HG02759 (cell line): ENCODE results near the gene GNB1.

Experiments used
- ATAC-seq: cut with Tn5 transposase; IDR thresholded peaks from one replicate; pipeline ENCODE4 v1.9.1; 2021; ENCODE audit warnings: mild to moderate bottlenecking, moderate library complexity; ENCODE audit not compliant: unreplicated experiment

The GNB1 gene

GRCh38 chr1:1910651-1911331 lies 19.9 kb upstream of the GNB1 start:
- ATAC-seq: no peak

- ATAC-seq: no peak
These were observed 19.2 kb upstream of the GNB1 start for GRCh38 chr1:1910033-1910465.

GRCh38 chr1:1908506-1908791 lies 17.6 kb upstream of the GNB1 start:
- peak; percentile 19 for ATAC-seq

GRCh38 chr1:1907098-1907736 lies 16.3 kb upstream of the GNB1 start:
- no peak for ATAC-seq

GRCh38 chr1:1906185-1907097 lies 15.6 kb upstream of the GNB1 start:
- ATAC-seq: peak; percentile 25

GRCh38 chr1:1903224-1903623 lies 12.3 kb upstream of the GNB1 start:
- ATAC-seq: no peak

- no peak for ATAC-seq
These were observed 10.9 kb upstream of the GNB1 start for GRCh38 chr1:1901641-1902294.

- no peak for ATAC-seq
These were observed 10.2 kb upstream of the GNB1 start for GRCh38 chr1:1900883-1901640.

GRCh38 chr1:1899967-1900327 lies 9.1 kb upstream of the GNB1 start:
- no peak for ATAC-seq

GRCh38 chr1:1899266-1899966 lies 8.5 kb upstream of the GNB1 start:
- no peak for ATAC-seq

GRCh38 chr1:1898246-1898933 lies 7.5 kb upstream of the GNB1 start:
- ATAC-seq: no peak

GRCh38 chr1:1895456-1896336 lies 4.8 kb upstream of the GNB1 start:
- no peak for ATAC-seq

- ATAC-seq: no peak
These were observed 4.2 kb upstream of the GNB1 start for GRCh38 chr1:1895060-1895418.

- no peak for ATAC-seq
These were observed 3.6 kb upstream of the GNB1 start for GRCh38 chr1:1894354-1895059.

GRCh38 chr1:1893997-1894353 lies 3.1 kb upstream of the GNB1 start:
- ATAC-seq: no peak

- ATAC-seq: no peak
These were observed 2.6 kb upstream of the GNB1 start for GRCh38 chr1:1893291-1893985.

GRCh38 chr1:1892763-1893120 lies 1.9 kb upstream of the GNB1 start:
- no peak for ATAC-seq
